H1 (cell line): ENCODE results near the gene KLF6. TPM values are rescaled to one million over a fixed set of nuclear protein-coding genes. Genes with fewer than 3 reads are reported as not detected.

ENCODE experiments used
- CTCF ChIA-PET: fragments of 300-600 bp; sonication (Branson Sonifier 250); formaldehyde crosslinking; loops from one replicate; lab custom pipeline; 2021; ENCODE audit not compliant: partially characterized antibody; lab: Charles Lee
- POLR2A ChIA-PET: fragments of 300-600 bp; sonication (Branson Sonifier 250); formaldehyde crosslinking; loops from one replicate; lab custom pipeline; 2021; ENCODE audit warnings: inconsistent platforms; ENCODE audit not compliant: partially characterized antibody; lab: Charles Lee
- DNase-seq, 2 experiments: peaks; one replicate each; pipeline versions ENCODE4 v3.0.0 to v3.0.0-alpha.2; 2010 to 2022; ENCODE audit warnings: low spot score in 2 of 2, low read depth in 1 of 2, mixed read lengths in 1 of 2
- FAIRE-seq: peaks from 2 replicates; lab custom pipeline; 2011; peaks lifted over from hg19 to GRCh38; lab: Jason Lieb, UNC
- H2AFZ ChIP-seq: 2 replicates; pipeline ENCODE4 v1.8.1; 2012; ENCODE audit warnings: low read length, inconsistent platforms
- H2AK5ac ChIP-seq: 2 replicates; pipeline ENCODE4 v1.6.1; 2013; ENCODE audit warnings: low read depth, low read length
- H2BK120ac ChIP-seq: replicated peaks from 2 replicates; pipeline ENCODE3; 2013; ENCODE audit warnings: low read depth, low read length, inconsistent platforms
- H2BK12ac ChIP-seq: 2 replicates; pipeline ENCODE4 v1.6.1; 2013; ENCODE audit warnings: low read depth, low read length
- H2BK15ac ChIP-seq: 2 replicates; pipeline ENCODE4 v1.6.1; 2013; ENCODE audit warnings: low read length
- H2BK20ac ChIP-seq: 2 replicates; pipeline ENCODE4 v1.6.1; 2013; ENCODE audit warnings: low read length
- H2BK5ac ChIP-seq: 2 replicates; pipeline ENCODE4 v1.6.1; 2013; ENCODE audit warnings: low read depth, low read length
- H3K14ac ChIP-seq: 2 replicates; pipeline ENCODE4 v1.6.1; 2013; ENCODE audit warnings: inconsistent platforms; ENCODE audit not compliant: insufficient read length
- H3K18ac ChIP-seq: 2 replicates; pipeline ENCODE4 v1.6.1; 2013; ENCODE audit warnings: low read length; ENCODE audit errors: extremely low read depth
- H3K23ac ChIP-seq: 2 replicates; pipeline ENCODE4 v1.6.1; 2013; ENCODE audit warnings: inconsistent platforms; ENCODE audit not compliant: insufficient read length
- H3K23me2 ChIP-seq: 2 replicates; pipeline ENCODE4 v1.6.1; 2013; ENCODE audit warnings: low read depth, low read length
- H3K27ac ChIP-seq: 2 replicates; pipeline ENCODE4 v1.6.1; 2011; ENCODE audit warnings: low read depth, low read length, inconsistent platforms
- H3K27me3 ChIP-seq, 4 experiments: replicated peaks in 1 of 4; 1 replicate in 1 of 4; 2 replicates in 3 of 4; pipeline versions ENCODE4 v1.6.1 to v1.8.1; 2011 to 2013; ENCODE audit warnings: low read length in 3 of 4, mild to moderate bottlenecking in 3 of 4, inconsistent platforms in 2 of 4, mixed read lengths in 2 of 4, moderate library complexity in 1 of 4; ENCODE audit not compliant: control insufficient read depth in 3 of 4, insufficient read depth in 3 of 4; ENCODE audit errors: extremely low read depth in 1 of 4
- H3K36me3 ChIP-seq, 4 experiments: 2 replicates each; pipeline versions ENCODE4 v1.6.1 to v1.8.1; 2011 to 2013; ENCODE audit warnings: mild to moderate bottlenecking in 4 of 4, low read length in 3 of 4, moderate library complexity in 2 of 4, control low read depth in 1 of 4, inconsistent platforms in 1 of 4; ENCODE audit not compliant: insufficient read depth in 4 of 4, control insufficient read depth in 2 of 4
- H3K4ac ChIP-seq: replicated peaks from 2 replicates; pipeline ENCODE3; 2013; ENCODE audit warnings: low read length, low read depth, mixed read lengths, inconsistent platforms; ENCODE audit not compliant: insufficient read length
- H3K4me1 ChIP-seq, 4 experiments: replicated peaks in 1 of 4; 1 replicate in 1 of 4; 2 replicates in 3 of 4; pipeline versions ENCODE4 v1.6.1 to v1.8.1; 2011 to 2013; ENCODE audit warnings: low read length in 3 of 4, inconsistent platforms in 2 of 4, mixed read lengths in 1 of 4; ENCODE audit not compliant: insufficient read depth in 4 of 4, control insufficient read depth in 3 of 4
- H3K4me2 ChIP-seq, 2 experiments: 2 replicates each; pipeline versions ENCODE4 v1.6.1 to v1.8.1; 2011 to 2013; ENCODE audit warnings: low read depth in 2 of 2, low read length in 2 of 2, control low read depth in 1 of 2, inconsistent platforms in 1 of 2, mild to moderate bottlenecking in 1 of 2; ENCODE audit not compliant: insufficient read depth in 1 of 2
- H3K4me3 ChIP-seq, 4 experiments: fragments of 200-600, 300-600 bp in 1 of 4; sonication (generic), shearing (Covaris generic), sonication (Bioruptor Twin) in 1 of 4; 2 replicates each; pipeline versions ENCODE4 v1.5.1 to v1.8.1; 2011 to 2016; ENCODE audit warnings: low read length in 4 of 4, low read depth in 3 of 4, control low read depth in 2 of 4, inconsistent platforms in 2 of 4, mild to moderate bottlenecking in 2 of 4, mixed read lengths in 1 of 4, moderate library complexity in 1 of 4; ENCODE audit not compliant: insufficient read depth in 2 of 4; ENCODE audit errors: extremely low read depth in 1 of 4
- H3K56ac ChIP-seq: replicated peaks from 2 replicates; pipeline ENCODE3; 2013; ENCODE audit warnings: low read depth, mild to moderate bottlenecking, mixed read lengths, low read length, inconsistent platforms; ENCODE audit not compliant: insufficient read length
- H3K79me1 ChIP-seq: 2 replicates; pipeline ENCODE4 v1.6.1; 2013; ENCODE audit warnings: low read depth, low read length, control low read depth
- H3K79me2 ChIP-seq, 2 experiments: 2 replicates each; pipeline versions ENCODE4 v1.6.1 to v1.8.1; 2012 to 2013; ENCODE audit warnings: low read length in 2 of 2, mild to moderate bottlenecking in 2 of 2, inconsistent platforms in 1 of 2; ENCODE audit not compliant: insufficient read depth in 2 of 2, control insufficient read depth in 1 of 2
- H3K9ac ChIP-seq, 4 experiments: replicated peaks in 1 of 4; 1 replicate in 1 of 4; 2 replicates in 3 of 4; pipeline versions ENCODE4 v1.6.1 to v1.8.1; 2011 to 2013; ENCODE audit warnings: low read depth in 3 of 4, low read length in 3 of 4, control low read depth in 2 of 4, mild to moderate bottlenecking in 2 of 4, moderate library complexity in 2 of 4, inconsistent platforms in 1 of 4; ENCODE audit errors: extremely low read depth in 1 of 4
- H3K9me3 ChIP-seq, 2 experiments: 2 replicates each; pipeline versions ENCODE4 v1.6.1 to v1.8.1; 2012 to 2013; ENCODE audit warnings: mild to moderate bottlenecking in 2 of 2, moderate library complexity in 2 of 2, control low read depth in 1 of 2, inconsistent platforms in 1 of 2, low read depth in 1 of 2, low read length in 1 of 2, mixed read lengths in 1 of 2; ENCODE audit not compliant: insufficient read depth in 2 of 2
- H4K20me1 ChIP-seq, 2 experiments: replicated peaks in 1 of 2; 2 replicates each; pipeline versions ENCODE3 to v1.8.1; 2011 to 2013; ENCODE audit warnings: inconsistent platforms in 2 of 2, low read length in 2 of 2, mild to moderate bottlenecking in 1 of 2; ENCODE audit not compliant: insufficient read depth in 2 of 2, control insufficient read depth in 1 of 2
- H4K5ac ChIP-seq: 2 replicates; pipeline ENCODE4 v1.6.1; 2013; ENCODE audit warnings: low read length, low read depth, mixed read lengths, inconsistent platforms; ENCODE audit not compliant: insufficient read length
- H4K8ac ChIP-seq: 2 replicates; pipeline ENCODE4 v1.8.0; 2013; ENCODE audit warnings: mild to moderate bottlenecking, moderate library complexity, low read length, inconsistent platforms; ENCODE audit not compliant: insufficient read depth; ENCODE audit errors: extremely low read depth
- H4K91ac ChIP-seq: replicated peaks from 2 replicates; pipeline ENCODE3; 2013; ENCODE audit warnings: low read length, mixed read lengths, inconsistent platforms; ENCODE audit not compliant: insufficient read length
- E2F6 ChIP-seq: IDR thresholded peaks from 2 replicates; pipeline ENCODE4 v1.6.1; 2012; ENCODE audit warnings: inconsistent platforms
- GTF2F1 ChIP-seq: IDR thresholded peaks from 2 replicates; pipeline ENCODE4 v1.6.1; 2012; ENCODE audit warnings: low read depth, low read length, improper control_type of control experiment, borderline replicate concordance
- JUN ChIP-seq: IDR thresholded peaks from 2 replicates; pipeline ENCODE4 v1.6.1; 2011; ENCODE audit warnings: low read depth, mild to moderate bottlenecking, improper control_type of control experiment, low read length
- POLR2A ChIP-seq, 2 experiments: IDR thresholded peaks; 1 replicate in 1 of 2; 2 replicates in 1 of 2; pipeline ENCODE4 v1.6.1; 2011; ENCODE audit warnings: low read depth in 2 of 2, low read length in 2 of 2, mild to moderate bottlenecking in 2 of 2; ENCODE audit errors: control extremely low read depth in 1 of 2
- POU5F1 ChIP-seq: IDR thresholded peaks from 2 replicates; pipeline ENCODE4 v1.6.1; 2011; ENCODE audit warnings: low read depth, mild to moderate bottlenecking, low read length, moderate library complexity
- RBBP5 ChIP-seq: IDR thresholded peaks from 2 replicates; pipeline ENCODE4 v1.7.1; 2012; ENCODE audit warnings: low read depth, mild to moderate bottlenecking, inconsistent platforms, low read length, moderate library complexity, borderline replicate concordance
- SIRT6 ChIP-seq: IDR thresholded peaks from one replicate; pipeline ENCODE4 v1.7.1; 2012; ENCODE audit warnings: low read length, inconsistent platforms
- SIX5 ChIP-seq: IDR thresholded peaks from 2 replicates; pipeline ENCODE4 v1.6.1; 2011; ENCODE audit warnings: mild to moderate bottlenecking, low read depth, low read length
- SRF ChIP-seq: IDR thresholded peaks from 2 replicates; pipeline ENCODE4 v1.6.1; 2011; ENCODE audit warnings: mild to moderate bottlenecking, low read depth, low read length, moderate library complexity
- WGBS, 2 experiments: shearing (Covaris generic) in 1 of 2; methylation state at CpG; one replicate each; pipeline versions ENCODE4 v1.1.6 to v1.1.7; 2013 to 2015; ENCODE audit warnings: low lambda C conversion rate in 2 of 2, mixed read lengths in 2 of 2, inconsistent platforms in 1 of 2, low coverage in 1 of 2, missing lambda C conversion rate in 1 of 2; ENCODE audit not compliant: insufficient replicate concordance in 2 of 2, insufficient coverage in 1 of 2, insufficient read length in 1 of 2; ENCODE audit errors: extremely low coverage in 1 of 2, missing lambda C conversion rate in 1 of 2; 5-methylcytosine and 5-hydroxymethylcytosine counted together
- polyA plus RNA-seq, 7 experiments: library from polyadenylated mRNA; depleted of rRNA in 3 of 7; stranded (reverse) in 5 of 7; unstranded in 2 of 7; fragments of >200 nt in 5 of 7; fragments of 200-250 nt in 2 of 7; gene quantifications; 1 replicate in 5 of 7; 2 replicates in 1 of 7; 4 replicates in 1 of 7; pipeline versions ENCODE4 v1.2.1 to v1.2.3, GENCODE V29; 2011 to 2013; ENCODE audit warnings: missing spikeins in 2 of 7, mixed read lengths in 2 of 7
- total RNA-seq: library from RNA; stranded (reverse); fragmentation: NEBNext Ultra II Directional; extraction: Animal tissue kit (Norgen Biotek cat#: 25700); gene quantifications from 2 replicates; pipeline ENCODE4 v1.2.1, GENCODE V29; 2021

The KLF6 gene
- total and polyA plus RNA-seq, 2 of the 8 experiments (the other 6 are each of a cell fraction or from before 2014, with no cell fraction given), result 5.7 to 19.5 TPM

GRCh38 chr10:3820255-3820654 lies 35.2 kb upstream of the KLF6 start:
- no peak overlapping the region for H4K5ac ChIP-seq
- 95% methylated on average over 10 of the region's 10 CpGs; no CpG with 5 or more reads in 1 of the 2 experiments for WGBS, 2 experiments
- no peaks in the 10 kb centered on the region for H3K79me1 ChIP-seq
- H3K14ac ChIP-seq, result no peak overlapping the region
- no peak for DNase-seq
- H2BK20ac ChIP-seq, result no peak overlapping the region
- no peak overlapping the region for H2AK5ac ChIP-seq
- TF ChIP-seq SIX5 (no peak), JUN (no peak), POLR2A (IDR thresholded peaks at IDR 0.05; ENCODE audit: control extremely low read depth in 1 of 2, low read depth in 2 of 2, low read length in 2 of 2) (no peak), GTF2F1 (no peak), SIRT6 (no peak), POU5F1 (no peak), RBBP5 (no peak), SRF (no peak), E2F6 (no peak)
- H2BK120ac ChIP-seq, result no peak overlapping the region
- no peaks in the 10 kb centered on the region for H3K23me2 ChIP-seq
- no peaks in the 10 kb centered on the region for H4K20me1 ChIP-seq
- no peak for FAIRE-seq
- no peak overlapping the region for H3K56ac ChIP-seq
- no peak overlapping the region for H2BK12ac ChIP-seq
- no peak overlapping the region for H2BK15ac ChIP-seq
- H3K4me3 ChIP-seq, result no peak overlapping the region
- H3K27me3 ChIP-seq, result no peaks in the 10 kb centered on the region
- H3K36me3 ChIP-seq, result no peaks in the 10 kb centered on the region
- no peak overlapping the region for H3K27ac ChIP-seq
- no peak overlapping the region for H4K91ac ChIP-seq
- POLR2A ChIA-PET, result interaction anchor here (1.1 kb wide), 1 partner anchor 34 kb away, joined by 3 read pairs; no protein-coding TSS in a partner anchor
- no peak overlapping the region for H3K18ac ChIP-seq
- no peaks in the 10 kb centered on the region for H3K4me1 ChIP-seq
- no peak overlapping the region for H3K4me2 ChIP-seq
- H3K9ac ChIP-seq, result no peak overlapping the region
- peak overlapping the region; percentile 22; the same call in 1 of the 2 replicates for H2AFZ ChIP-seq
- H3K9me3 ChIP-seq, result no peaks in the 10 kb centered on the region
- CTCF ChIA-PET, result interaction anchor here (0.5 to 1.2 kb wide), 2 partner anchors 25 to 294 kb away, joined by 3 to 4 read pairs; no protein-coding TSS in a partner anchor
- no peak overlapping the region for H3K23ac ChIP-seq
- no peak overlapping the region for H3K4ac ChIP-seq
- H2BK5ac ChIP-seq, result no peak overlapping the region
- H4K8ac ChIP-seq, result no peak overlapping the region
- H3K79me2 ChIP-seq, result no peaks in the 10 kb centered on the region
